NCI-H526 (cell line): ENCODE results near the gene CRACR2A.

Experiments used
- DNase-seq, 2 experiments: peaks; one replicate each; lab custom pipeline; 2025; lab: John Stamatoyannopoulos, UW

CRACR2A gene

DNA sequence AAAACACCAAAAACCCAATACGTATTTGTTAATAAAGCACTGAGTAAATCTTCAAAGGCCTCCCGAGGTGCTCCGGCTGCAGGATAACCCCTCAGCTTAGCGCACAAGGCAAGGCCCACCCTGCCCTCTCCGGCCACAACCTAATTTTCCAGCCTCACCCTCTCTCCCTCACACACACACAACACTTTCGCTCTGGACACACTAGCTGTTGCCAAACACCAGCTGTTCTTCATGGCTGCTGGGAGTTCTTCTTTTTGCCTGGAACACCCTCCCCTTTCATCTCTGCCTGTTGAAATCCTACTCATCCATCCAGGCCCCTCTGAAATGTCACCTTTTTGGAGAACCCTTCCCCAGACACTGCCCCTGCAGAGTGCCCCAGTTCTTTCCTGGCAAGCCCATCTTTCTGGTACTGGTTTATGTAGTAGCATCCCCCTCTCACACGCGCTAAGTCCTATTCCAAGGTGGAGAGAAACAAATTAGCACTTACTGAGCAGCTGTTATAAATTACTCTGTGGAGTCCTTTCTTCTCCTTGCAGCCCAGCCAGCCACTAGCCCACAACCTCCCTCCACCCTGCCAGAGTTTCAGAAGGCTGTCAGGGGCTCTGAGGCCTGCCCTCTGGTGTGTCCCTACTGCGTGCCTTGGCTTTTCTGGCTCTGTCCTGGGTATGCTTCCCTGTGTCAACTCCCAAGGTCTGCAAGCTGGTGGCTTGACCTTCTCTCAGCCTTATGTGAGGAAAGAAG lies 805 bp upstream of the CRACR2A start:
- peak in 1 of 2 experiments; percentile 21 for DNase-seq

DNA sequence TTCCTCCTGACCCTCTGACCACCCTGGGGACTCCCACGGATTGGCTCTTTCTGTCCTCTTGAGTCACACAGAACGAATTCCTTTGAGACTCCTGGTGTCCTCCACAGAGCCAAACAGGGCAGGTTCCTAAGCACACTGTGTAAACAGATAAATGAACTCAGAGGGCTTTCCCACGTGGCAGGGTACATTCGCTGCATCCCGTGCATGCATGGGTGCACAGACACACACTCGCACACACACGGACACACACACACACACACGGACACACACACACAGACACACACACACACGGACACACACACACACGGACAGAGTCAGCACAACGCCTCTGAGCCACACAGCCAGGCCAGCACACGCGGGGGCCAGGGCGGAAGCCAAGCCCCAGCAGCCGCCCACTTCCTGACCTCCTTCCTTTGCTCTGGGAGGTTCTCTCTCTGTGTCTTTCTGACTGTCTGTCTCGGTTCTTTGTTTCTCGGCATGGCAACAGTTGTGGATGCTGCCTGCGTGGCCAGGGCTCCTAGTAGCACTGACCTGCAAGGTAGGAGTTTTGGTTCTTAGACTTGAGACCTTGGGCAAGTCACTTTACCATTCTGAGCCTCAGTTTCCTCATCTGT lies 706 bp downstream of the CRACR2A start:
- peak; percentile 19 to 56 for DNase-seq

DNA sequence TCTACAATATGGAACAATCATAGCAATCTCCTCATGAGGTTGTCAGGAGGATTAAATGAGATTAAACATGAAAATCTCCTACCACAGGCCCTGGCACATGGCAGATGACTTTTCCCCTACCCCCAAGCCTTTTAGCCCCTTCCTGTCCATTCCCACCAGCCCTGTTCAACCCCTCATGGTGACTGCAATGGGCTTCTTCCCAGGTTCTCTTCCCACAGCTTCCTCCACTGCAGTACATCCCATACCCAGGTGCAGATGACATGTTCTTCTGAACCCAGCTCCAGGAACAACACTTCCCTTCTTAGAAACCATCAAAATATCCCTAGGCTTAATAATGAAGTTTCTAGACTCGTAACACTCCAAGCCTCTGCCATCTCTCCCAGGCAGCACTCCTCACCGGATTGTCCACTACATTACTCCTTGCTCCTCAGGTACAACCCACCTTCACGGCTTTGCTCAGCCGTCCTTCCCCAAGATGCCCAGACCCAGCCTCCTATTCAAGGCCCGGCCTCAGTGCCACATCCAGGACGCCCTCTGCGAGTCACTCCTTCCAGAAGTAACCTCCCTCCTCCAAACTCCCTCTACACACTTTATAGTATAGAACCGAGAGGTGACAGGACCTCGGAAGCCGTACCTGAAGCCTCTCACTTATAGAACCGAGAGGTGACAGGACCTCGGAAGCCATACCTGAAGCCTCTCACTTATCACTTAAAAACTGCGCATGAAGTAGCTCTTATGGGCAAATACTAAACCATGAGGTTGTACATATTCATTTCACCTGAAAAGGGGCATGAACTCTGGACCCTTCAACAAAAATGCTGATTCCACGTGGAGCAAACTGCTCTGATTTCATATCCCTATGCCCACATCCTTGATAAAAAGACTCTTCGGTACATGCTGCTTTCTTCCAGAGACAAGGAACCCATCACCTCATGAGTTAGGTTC lies 1.5 kb downstream of the CRACR2A start:
- no peak for DNase-seq

DNA sequence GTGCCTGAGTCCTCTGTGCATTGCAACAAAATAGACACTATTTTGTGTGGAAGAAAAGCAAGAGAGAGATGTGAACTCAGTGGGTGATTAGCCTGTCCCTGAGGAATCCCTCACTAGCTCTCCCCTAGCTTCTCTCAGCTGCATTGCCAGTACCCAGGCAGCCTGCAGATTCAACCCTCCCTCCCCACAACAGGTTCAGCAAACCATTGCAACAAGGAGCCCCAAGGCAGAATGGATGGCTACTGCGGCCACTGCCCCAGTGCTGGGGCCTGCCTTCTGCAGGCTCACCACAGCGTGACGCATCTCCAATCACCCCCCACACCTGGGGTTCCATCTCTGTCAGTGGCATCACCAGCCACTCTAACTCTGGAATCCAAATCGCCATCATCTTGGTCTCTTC lies 2.3 kb downstream of the CRACR2A start:
- DNase-seq = no peak

DNA sequence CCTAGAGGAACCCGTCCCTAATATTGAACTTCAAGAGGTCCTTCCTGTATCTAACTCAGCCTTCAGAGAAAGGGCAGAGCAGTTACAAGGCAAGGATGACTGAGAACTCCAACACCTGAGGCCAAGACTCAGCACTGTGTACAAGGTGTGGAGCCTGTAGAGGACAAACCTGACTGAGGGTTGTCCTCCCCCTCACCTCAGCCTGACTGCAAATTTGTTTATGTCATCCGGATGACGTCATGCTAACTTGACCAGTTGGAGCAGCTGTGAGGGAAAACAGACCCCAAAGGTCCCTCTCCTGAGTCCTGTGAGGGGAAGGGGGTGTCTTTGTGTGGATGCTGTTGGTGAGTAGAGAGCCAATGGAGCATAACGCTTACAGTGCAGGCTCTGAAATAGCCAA lies 4.3 kb downstream of the CRACR2A start:
- no peak for DNase-seq

DNA sequence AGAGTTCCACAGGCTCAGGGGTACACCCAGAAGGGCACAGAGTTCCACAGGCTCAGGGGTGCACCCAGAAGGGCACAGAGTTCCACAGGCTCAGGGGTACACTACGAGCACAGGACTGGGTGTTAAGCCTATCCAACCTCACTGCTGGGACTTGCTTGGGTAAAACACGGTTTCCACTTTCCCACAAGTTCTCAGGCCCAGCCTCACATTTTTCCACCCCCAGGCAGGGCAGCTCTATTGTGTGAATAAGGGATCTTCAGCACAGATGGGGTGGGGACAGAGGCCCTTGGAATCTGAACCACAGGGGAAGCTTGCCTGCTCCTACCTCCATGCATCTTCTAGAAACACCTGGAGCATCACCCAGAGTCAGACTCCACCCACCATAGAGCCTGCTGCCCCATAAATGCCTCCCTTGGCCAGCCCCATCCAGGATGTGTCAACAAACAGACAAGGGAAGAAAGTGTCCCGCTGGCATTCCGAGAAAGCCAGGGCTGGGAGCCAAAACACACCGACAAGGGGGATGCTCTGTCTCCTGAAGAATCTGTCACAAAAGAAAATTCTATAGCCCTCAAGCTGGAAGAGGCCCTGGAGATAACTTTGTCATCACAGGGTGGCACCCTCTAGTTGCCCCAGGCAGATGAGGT lies 4.8 kb downstream of the CRACR2A start:
- no peak for DNase-seq

DNA sequence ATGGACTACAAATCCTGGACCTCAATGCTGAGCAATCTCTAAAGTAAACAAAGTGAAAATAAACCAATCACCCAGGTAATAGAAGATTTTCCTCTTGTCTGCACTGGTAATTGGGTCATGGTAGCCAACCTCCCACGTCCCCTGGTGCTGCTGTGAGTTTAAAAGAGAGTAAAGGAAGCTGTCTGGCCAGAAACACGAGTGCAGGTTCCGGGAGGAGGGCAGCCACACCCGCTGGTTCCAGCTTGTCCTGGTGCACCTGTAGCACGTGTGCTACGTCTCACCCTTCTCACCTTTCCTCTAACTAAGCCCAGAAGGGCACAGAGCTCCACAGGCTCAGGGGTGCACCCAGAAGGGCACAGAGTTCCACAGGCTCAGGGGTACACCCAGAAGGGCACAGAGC lies 5.4 kb downstream of the CRACR2A start:
- no peak for DNase-seq

DNA sequence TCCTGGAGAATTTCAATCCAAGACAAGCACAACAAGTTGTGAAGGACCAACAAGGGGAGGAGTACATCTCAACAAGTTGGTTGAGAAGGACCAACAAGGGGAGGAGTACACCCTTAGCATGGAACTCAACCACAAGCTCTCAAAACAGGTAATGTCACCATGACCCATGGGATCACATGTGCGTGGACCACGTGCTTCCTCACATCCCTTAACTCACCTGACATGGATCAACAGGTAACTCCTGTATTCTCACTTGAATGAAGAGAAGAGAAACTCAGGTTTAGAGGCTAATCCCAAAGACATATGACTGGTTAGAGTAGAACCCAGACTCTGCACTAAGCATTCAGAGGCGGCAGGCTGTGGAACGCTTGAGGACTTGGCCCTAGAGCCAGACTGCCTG lies 6.2 kb downstream of the CRACR2A start:
- no peak for DNase-seq

DNA sequence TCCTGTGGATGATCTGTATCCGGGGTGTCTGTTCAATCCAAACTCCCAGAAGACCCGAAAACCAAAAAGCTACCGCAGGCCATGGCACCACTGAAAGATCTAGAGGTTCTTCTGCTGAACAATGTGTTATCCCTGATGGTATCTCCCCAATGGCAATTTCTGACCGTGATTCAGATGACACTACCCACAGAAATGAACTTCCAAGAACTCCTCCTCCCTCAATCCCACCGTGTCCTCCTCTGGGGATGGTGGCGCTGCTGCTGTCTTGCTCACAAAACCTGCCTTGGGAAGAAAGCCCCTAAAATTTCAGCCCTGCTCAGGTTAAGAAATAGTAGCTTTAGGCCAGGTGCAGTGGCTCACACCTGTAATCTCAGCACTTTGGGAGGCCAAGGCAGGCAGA lies 7.8 kb downstream of the CRACR2A start:
- no peak for DNase-seq

DNA sequence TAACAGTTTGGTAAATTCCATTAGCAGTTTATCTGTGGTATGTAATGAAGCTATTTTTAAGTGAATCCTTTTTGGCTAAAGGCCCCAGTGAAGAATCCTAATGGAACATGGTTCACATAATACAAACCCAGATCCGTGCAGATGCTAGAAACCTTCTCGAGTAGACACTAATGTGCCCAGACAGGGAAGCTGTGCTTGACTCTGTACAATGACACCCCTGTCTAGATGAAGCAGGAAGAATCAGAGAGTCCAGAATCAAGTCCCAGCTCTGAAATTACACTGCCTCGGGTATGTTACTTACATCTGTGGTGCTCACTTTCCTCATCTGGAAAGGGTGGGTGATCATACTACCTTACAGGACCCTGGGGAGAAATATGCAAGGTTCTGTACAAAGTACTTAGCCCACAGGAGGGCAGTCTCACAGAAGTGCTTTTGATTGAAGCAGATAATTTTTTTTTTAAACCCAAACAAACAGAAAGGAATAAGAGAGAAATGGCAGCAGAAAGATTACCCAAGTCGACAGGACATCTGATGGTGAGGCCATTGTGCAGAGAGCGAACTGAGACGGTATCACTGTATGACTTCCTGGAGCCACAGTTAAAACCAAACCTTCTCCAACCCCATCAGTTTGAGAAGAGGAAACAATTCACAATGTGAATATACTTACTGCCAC lies 8.5 kb downstream of the CRACR2A start:
- DNase-seq = no peak

DNA sequence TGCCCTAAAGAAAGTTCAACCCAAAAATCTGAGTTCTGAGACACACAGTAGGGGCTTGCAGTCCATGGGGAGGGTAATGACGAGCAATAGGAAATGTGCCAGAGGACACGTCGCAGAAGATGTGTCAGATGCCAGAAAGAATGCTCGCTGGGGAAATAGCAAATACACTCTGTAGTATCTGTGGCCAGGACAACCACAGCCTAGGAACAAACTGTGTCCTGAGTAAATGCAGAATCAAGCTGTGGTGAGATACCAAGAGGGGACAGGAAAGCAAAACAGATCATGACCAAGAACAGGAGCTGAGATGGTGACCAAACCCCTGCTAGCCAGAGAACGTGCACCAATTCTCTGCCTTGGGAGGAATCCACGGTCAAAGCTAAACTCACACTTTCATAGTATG lies 9.1 kb downstream of the CRACR2A start:
- no peak for DNase-seq

DNA sequence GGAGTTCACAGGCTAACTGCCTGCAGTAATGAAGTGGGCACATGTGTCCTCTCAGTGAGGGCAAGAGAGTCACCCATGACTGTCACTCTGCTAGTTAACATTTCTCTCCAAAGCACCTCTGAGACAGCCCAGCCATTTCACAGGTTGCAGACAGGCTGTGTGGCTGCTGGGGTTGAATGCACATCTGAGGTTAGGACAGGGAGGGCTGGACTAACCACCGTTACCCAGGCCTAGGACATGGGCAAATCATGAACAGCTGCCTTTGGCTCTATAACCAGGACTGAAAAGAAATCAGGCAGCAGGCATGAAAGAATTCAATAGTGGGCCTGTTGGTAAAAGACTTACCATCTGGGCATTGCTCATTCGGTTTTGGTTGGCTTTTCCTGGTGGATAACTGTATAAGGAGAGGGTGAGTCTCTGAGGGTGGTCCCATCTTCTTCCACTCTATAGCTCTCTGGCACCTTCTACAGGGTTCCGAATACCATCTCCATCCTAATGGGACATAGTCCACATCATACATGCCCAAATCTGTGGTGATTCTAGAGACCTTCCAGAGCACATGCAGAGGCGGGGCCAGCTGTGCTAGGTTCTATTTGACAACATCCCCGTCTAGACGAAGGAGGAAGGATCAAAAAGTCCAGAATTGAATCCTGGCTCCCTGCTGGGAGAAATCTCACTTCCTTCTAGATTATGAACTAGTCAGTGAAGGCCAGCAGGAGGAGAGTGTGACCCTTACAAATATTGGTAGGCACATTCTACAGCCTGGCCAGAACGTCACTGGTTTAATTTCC lies 10.8 kb downstream of the CRACR2A start:
- DNase-seq = no peak

DNA sequence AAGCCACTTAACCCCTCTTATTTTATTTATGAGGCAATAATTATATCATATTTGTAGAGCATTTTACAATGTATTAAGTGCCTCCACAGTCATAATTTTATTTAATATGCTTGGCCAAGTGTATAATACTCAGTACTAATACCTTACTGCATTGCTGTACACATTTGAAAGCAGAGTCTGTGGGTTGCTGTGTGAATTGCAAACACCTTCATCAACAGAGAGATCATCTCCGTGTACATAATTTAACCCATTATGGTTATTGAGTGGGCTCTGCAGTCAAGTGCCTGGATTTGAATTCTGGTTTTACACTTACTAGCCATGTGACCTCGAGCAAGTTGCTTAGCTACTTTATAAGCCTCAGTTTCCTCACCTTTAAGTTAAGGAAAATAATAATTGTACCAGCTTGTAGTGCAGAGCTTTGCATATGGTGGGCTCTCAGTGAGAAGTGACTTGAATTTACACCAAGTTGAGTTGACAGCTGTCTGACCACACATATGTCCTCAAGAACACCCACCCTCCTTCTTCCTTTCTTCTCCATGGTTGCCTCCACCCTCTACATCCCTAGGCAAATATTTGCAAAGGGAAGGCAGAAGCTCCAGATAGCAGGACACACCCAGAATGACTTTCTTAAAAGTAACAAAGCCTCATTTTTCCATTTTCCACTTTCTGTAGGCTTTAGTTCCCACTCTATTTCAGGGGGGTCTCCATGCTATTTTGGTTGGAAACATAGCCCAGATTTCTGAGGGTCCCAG lies 12.3 kb downstream of the CRACR2A start:
- DNase-seq = no peak

DNA sequence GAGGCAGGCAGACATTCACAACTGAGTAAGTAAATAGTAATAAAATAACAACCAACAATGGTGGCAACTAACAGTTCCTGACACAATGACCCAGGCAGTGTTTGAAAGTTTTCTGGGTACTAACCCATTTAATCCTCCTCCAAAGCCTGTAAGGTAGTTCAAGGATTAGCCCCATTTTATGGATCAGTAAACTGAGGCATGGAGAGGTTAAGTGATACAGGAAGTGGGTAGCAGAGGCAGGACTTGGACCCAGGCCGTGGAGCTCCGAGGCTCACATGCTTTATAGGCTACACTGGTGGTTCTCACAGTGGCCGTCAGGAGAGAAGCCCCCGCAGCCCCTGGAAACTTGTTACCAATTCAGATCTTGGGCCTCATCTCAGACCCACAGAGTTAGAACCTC lies 17.5 kb downstream of the CRACR2A start:
- no peak for DNase-seq

DNA sequence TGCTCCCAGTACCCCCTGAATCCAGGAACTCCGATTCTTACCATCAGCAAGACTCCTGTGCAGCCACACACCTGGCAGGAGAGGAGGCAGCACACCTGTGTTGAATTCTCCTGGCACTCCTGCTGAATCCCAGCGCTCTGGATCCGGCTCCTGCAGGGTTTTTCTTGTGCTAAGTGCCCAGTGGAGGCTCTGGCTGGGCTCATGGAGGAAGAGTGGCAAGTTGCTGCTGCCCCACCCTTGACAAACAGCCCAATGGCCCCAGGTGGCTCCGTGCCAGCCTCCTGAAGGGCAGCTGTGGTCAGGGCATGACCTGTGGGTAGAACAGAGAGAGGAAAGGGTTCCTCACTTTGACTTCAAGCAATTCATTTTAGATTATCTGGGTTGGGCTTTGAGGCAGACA lies 20.0 kb downstream of the CRACR2A start:
- no peak for DNase-seq

DNA sequence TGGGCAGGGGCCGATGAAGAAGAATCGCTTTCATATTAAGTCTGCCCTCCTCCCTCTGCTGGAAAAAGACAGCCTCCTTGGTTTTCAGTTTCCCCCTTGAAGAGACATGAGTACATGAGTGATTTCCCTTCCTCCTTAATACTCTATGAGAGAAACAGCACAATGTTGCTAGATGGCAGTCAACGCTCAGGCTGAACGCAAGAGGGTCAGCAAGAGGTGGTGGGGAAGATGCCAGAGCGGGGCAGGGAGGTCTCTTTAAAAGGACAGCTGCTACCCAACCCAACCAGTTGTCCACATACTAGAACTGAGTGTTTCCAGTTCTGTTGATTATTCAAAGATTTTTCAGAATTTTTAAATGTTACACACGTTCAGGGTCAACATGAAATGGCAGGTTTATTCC lies 22.8 kb downstream of the CRACR2A start:
- DNase-seq = no peak

DNA sequence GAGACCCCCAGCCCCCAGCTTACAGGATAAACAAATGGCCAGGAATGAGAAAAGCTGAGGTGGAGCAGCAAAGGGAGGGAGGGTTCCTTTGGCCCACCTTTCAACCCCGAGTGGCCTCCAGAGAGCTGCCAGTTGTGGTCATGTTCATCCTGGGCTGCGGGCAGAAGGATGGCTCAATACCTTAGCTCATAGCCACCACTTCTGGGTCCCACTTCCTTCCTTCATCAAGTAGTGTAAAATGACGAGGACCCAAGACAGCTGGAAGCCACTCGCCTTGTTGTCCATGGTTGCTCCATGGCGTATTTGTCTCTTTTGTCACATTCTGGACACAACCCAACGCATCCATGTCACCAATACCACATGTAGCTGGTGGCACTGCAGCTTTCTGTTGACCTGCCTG lies 24.2 kb downstream of the CRACR2A start:
- no peak for DNase-seq

DNA sequence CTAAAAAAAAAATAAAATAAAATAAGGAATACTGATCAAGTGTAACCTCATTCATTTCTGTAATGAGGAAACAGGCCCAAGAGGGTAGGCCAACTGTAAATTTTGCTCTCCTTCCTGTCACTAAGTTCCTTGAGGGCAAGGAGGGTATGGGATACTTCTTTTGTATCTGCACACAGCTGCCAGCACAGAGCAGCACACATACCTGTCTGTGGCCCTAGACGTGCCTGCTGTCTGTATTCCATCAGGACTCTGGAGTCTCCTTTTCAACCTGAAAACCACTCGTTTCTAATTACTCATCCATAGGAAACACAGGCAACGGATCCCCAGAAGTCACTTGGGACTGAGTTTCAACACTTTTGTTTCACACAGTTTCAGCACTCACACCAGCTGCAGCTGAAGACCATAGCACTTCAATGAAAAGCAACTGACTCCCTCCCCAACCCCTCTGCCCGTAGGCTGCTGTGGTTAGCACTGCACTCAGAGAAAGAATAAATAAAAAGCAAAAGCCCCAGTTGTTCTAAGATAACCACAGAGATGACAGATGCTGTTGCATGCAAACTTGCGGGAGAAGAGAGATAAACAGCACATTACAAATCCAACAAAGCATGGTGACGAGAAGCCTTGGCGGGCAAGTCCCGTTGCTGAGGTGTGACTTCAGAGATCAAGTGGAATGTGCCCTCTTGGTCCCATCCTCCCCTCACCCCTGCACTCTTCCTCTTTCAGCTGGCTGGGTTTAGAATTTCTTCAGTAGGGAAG lies 24.9 kb downstream of the CRACR2A start:
- peak; percentile 38 to 40 for DNase-seq

DNA sequence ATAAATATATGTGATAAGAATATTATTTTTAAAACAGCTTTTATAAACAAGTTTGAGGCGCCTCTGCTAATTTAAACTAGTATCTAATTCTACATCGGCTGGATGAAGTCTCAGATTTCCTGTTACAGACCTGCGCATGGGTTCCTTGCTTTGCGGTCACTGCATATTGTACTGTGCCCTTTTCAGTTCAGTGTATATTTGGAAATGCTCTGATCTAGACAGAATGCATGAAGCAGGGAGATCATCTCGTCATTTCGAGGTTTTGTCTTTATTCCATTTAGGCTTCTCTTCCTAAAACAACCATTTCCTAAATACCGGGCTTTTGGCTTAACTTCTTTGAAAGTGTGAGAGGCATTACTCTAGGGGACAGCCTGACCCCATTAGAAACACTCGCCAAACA lies 25.6 kb downstream of the CRACR2A start:
- DNase-seq = no peak
